Tibial nerve (tissue), 3 donors: ENCODE results near the gene TSC22D4.

Experiments
- POLR2A ChIP-seq, 2 donors: fragments of 450-650 bp; IDR thresholded peaks; one replicate each; pipeline ENCODE4 v1.6.1; 2017; ENCODE audit warnings: antibody characterized with exemption in 2 of 2, mild to moderate bottlenecking in 2 of 2, moderate library complexity in 2 of 2
- TF ChIP-seq, protein P1 (sequence below), 5 experiments: fragments of 200-600 bp in 3 of 5; fragments of 450-650 bp in 2 of 5; sonication (generic) in 3 of 5; IDR thresholded peaks; one replicate each; pipeline ENCODE4 v1.5.1; 2016 to 2019; ENCODE audit warnings: antibody characterized with exemption in 5 of 5, mild to moderate bottlenecking in 3 of 5, moderate library complexity in 2 of 5

- TF ChIP-seq, protein P1, sequence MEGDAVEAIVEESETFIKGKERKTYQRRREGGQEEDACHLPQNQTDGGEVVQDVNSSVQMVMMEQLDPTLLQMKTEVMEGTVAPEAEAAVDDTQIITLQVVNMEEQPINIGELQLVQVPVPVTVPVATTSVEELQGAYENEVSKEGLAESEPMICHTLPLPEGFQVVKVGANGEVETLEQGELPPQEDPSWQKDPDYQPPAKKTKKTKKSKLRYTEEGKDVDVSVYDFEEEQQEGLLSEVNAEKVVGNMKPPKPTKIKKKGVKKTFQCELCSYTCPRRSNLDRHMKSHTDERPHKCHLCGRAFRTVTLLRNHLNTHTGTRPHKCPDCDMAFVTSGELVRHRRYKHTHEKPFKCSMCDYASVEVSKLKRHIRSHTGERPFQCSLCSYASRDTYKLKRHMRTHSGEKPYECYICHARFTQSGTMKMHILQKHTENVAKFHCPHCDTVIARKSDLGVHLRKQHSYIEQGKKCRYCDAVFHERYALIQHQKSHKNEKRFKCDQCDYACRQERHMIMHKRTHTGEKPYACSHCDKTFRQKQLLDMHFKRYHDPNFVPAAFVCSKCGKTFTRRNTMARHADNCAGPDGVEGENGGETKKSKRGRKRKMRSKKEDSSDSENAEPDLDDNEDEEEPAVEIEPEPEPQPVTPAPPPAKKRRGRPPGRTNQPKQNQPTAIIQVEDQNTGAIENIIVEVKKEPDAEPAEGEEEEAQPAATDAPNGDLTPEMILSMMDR (IDR thresholded peaks at IDR 0.05), result no peak
- TF ChIP-seq POLR2A (IDR thresholded peaks at IDR 0.05), result peak in 1 of 2 donors; percentile 64
Measured at GRCh38 chr7:100475549-100475948, 3.5 kb downstream of the TSC22D4 start.
